H9 (cell line): Measurements from ENCODE around the gene FOXI1. TPM values are rescaled to one million over a fixed set of nuclear protein-coding genes. Genes with fewer than 3 reads are reported as not detected.

Experiments
- DNase-seq: peaks from one replicate; pipeline ENCODE4 v3.0.0-alpha.2; 2017
- H2AFZ ChIP-seq: one replicate; pipeline ENCODE4 v1.6.1; 2013; ENCODE audit warnings: mild to moderate bottlenecking, low read length, control low read depth, moderate library complexity
- H2AK5ac ChIP-seq: 2 replicates; pipeline ENCODE4 v1.6.1; 2013; ENCODE audit warnings: low read length, control low read depth, mixed read lengths; ENCODE audit not compliant: insufficient read length
- H2BK120ac ChIP-seq: one replicate; pipeline ENCODE4 v1.6.1; 2013; ENCODE audit warnings: low read depth, mild to moderate bottlenecking, low read length, control low read depth, inconsistent platforms; ENCODE audit not compliant: poor library complexity, severe bottlenecking
- H2BK12ac ChIP-seq: 2 replicates; pipeline ENCODE4 v1.6.1; 2013; ENCODE audit warnings: low read length, control low read depth, mixed read lengths, low read depth; ENCODE audit not compliant: insufficient read length
- H2BK15ac ChIP-seq: 2 replicates; pipeline ENCODE4 v1.6.1; 2013; ENCODE audit warnings: low read depth, low read length, control low read depth
- H2BK20ac ChIP-seq: one replicate; pipeline ENCODE4 v1.6.1; 2013; ENCODE audit warnings: low read depth, mild to moderate bottlenecking, low read length, control low read depth, inconsistent platforms; ENCODE audit not compliant: poor library complexity, severe bottlenecking
- H2BK5ac ChIP-seq: 2 replicates; pipeline ENCODE4 v1.6.1; 2013; ENCODE audit warnings: low read length, control low read depth, mixed read lengths; ENCODE audit not compliant: insufficient read length
- H3K14ac ChIP-seq: 2 replicates; pipeline ENCODE4 v1.6.1; 2013; ENCODE audit warnings: low read length, control low read depth; ENCODE audit not compliant: insufficient read depth
- H3K18ac ChIP-seq: 2 replicates; pipeline ENCODE4 v1.6.1; 2013; ENCODE audit warnings: low read depth, mild to moderate bottlenecking, mixed read lengths, low read length, control low read depth; ENCODE audit not compliant: insufficient read length
- H3K23ac ChIP-seq: 2 replicates; pipeline ENCODE4 v1.6.1; 2013; ENCODE audit warnings: low read length, control low read depth, mixed read lengths, low read depth; ENCODE audit not compliant: insufficient read length
- H3K23me2 ChIP-seq: 2 replicates; pipeline ENCODE4 v1.6.1; 2013; ENCODE audit warnings: low read depth, mild to moderate bottlenecking, mixed read lengths, low read length, control low read depth; ENCODE audit not compliant: insufficient read length, poor library complexity, severe bottlenecking
- H3K27ac ChIP-seq: 2 replicates; pipeline ENCODE4 v1.5.1; 2013; ENCODE audit warnings: low read length, control low read depth, mixed read lengths, low read depth; ENCODE audit not compliant: insufficient read length
- H3K27me3 ChIP-seq: 2 replicates; pipeline ENCODE4 v1.6.1; 2013; ENCODE audit warnings: low read length, control low read depth, inconsistent platforms; ENCODE audit not compliant: insufficient read depth
- H3K4ac ChIP-seq: 2 replicates; pipeline ENCODE4 v1.6.1; 2013; ENCODE audit warnings: low read depth, mild to moderate bottlenecking, control low read depth, inconsistent platforms, low read length, moderate library complexity
- H3K4me1 ChIP-seq: 2 replicates; pipeline ENCODE4 v1.6.1; 2013; ENCODE audit warnings: low read length, control low read depth, inconsistent platforms; ENCODE audit not compliant: insufficient read depth
- H3K4me2 ChIP-seq: 2 replicates; pipeline ENCODE4 v1.6.1; 2013; ENCODE audit warnings: low read length, control low read depth, mixed read lengths; ENCODE audit not compliant: insufficient read length, insufficient read depth
- H3K56ac ChIP-seq: 2 replicates; pipeline ENCODE4 v1.6.1; 2013; ENCODE audit warnings: low read depth, mild to moderate bottlenecking, mixed read lengths, low read length, control low read depth; ENCODE audit not compliant: insufficient read length
- H3K79me1 ChIP-seq: 2 replicates; pipeline ENCODE4 v1.6.1; 2013; ENCODE audit warnings: low read depth, mild to moderate bottlenecking, moderate library complexity, low read length, control low read depth, inconsistent platforms; ENCODE audit not compliant: insufficient read depth, poor library complexity, severe bottlenecking
- H3K79me2 ChIP-seq: 2 replicates; pipeline ENCODE4 v1.6.1; 2013; ENCODE audit warnings: low read length, control low read depth, inconsistent platforms; ENCODE audit not compliant: insufficient read depth
- H3K9ac ChIP-seq: 2 replicates; pipeline ENCODE4 v1.6.1; 2013; ENCODE audit warnings: low read length, control low read depth, mixed read lengths; ENCODE audit not compliant: insufficient read length; ENCODE audit errors: extremely low read depth
- H3K9me3 ChIP-seq: one replicate; pipeline ENCODE4 v1.6.1; 2013; ENCODE audit warnings: low read depth, low read length, inconsistent platforms; ENCODE audit not compliant: control insufficient read depth
- H3T11ph ChIP-seq: one replicate; pipeline ENCODE4 v1.6.1; 2013; ENCODE audit warnings: mild to moderate bottlenecking, low read length, control low read depth, inconsistent platforms
- H4K20me1 ChIP-seq: one replicate; pipeline ENCODE4 v1.6.1; 2013; ENCODE audit not compliant: control insufficient read depth, insufficient read length, insufficient read depth
- H4K5ac ChIP-seq: 2 replicates; pipeline ENCODE4 v1.6.1; 2013; ENCODE audit warnings: low read depth, mild to moderate bottlenecking, mixed read lengths, low read length, control low read depth; ENCODE audit not compliant: insufficient read length
- H4K8ac ChIP-seq: replicated peaks from 2 replicates; pipeline ENCODE4 v1.6.1; 2013; ENCODE audit warnings: low read length, control low read depth, mixed read lengths, low read depth; ENCODE audit not compliant: insufficient read length
- H4K91ac ChIP-seq: 2 replicates; pipeline ENCODE4 v1.6.1; 2013; ENCODE audit warnings: low read depth, mild to moderate bottlenecking, moderate library complexity, mixed read lengths, low read length, control low read depth; ENCODE audit not compliant: insufficient read length
- H3K27ac Mint-ChIP-seq, 3 experiments: 2 replicates in 2 of 3; 3 replicates in 1 of 3; pipeline ENCODE4 v1.8.0; 2020 to 2021; ENCODE audit warnings: mixed read lengths in 3 of 3, mild to moderate bottlenecking in 1 of 3, moderate library complexity in 1 of 3
- H3K27me3 Mint-ChIP-seq: 2 replicates; pipeline ENCODE4 v1.8.0; 2021; ENCODE audit warnings: low read depth, mild to moderate bottlenecking, moderate library complexity, mixed read lengths
- H3K36me3 Mint-ChIP-seq, 3 experiments: 2 replicates in 2 of 3; 3 replicates in 1 of 3; pipeline ENCODE4 v1.8.0; 2020 to 2021; ENCODE audit warnings: low read depth in 3 of 3, mixed read lengths in 3 of 3; ENCODE audit not compliant: insufficient read depth in 1 of 3
- H3K4me1 Mint-ChIP-seq, 2 experiments: 2 replicates each; pipeline ENCODE4 v1.8.0; 2020; ENCODE audit warnings: mixed read lengths in 2 of 2
- H3K4me3 Mint-ChIP-seq, 2 experiments: 2 replicates in 1 of 2; 3 replicates in 1 of 2; pipeline ENCODE4 v1.8.0; 2020 to 2021; ENCODE audit warnings: mild to moderate bottlenecking in 2 of 2, mixed read lengths in 2 of 2, moderate library complexity in 1 of 2
- H3K9me3 Mint-ChIP-seq, 2 experiments: 2 replicates in 1 of 2; 3 replicates in 1 of 2; pipeline ENCODE4 v1.8.0; 2020; ENCODE audit warnings: mild to moderate bottlenecking in 2 of 2, mixed read lengths in 2 of 2, moderate library complexity in 1 of 2
- WGBS: extraction: QIAGEN DNeasy Blood & Tissue Kit; methylation state at CpG from one replicate; pipeline ENCODE4 v1.1.7; 2013; ENCODE audit warnings: missing lambda C conversion rate, low lambda C conversion rate, mixed read lengths; ENCODE audit not compliant: insufficient read length; ENCODE audit errors: extremely low coverage; 5-methylcytosine and 5-hydroxymethylcytosine counted together
- total RNA-seq: library from RNA; stranded (reverse); gene quantifications from 2 replicates; pipeline ENCODE4 v1.2.1, GENCODE V29; 2021
- TF ChIP-seq, protein P1 (sequence below): fragments of 200-600 bp; sonication (generic); conservative IDR thresholded peaks from 3 replicates; pipeline ENCODE4 v1.8.0; 2021; ENCODE audit warnings: antibody characterized with exemption, mild to moderate bottlenecking

FOXI1 gene
- total RNA-seq, 1 experiment from 2014 or later: not detected

- peak; percentile 24 for DNase-seq
- no peak overlapping the region for H2AK5ac ChIP-seq
- no peak overlapping the region for H4K8ac ChIP-seq
- H3K23me2 ChIP-seq: no peaks in the 10 kb centered on the region
- no peak overlapping the region for H4K5ac ChIP-seq
- H2BK20ac ChIP-seq: no peak overlapping the region
- H3K4me3 Mint-ChIP-seq: no peak overlapping the region
- H3K4me2 ChIP-seq: no peak overlapping the region
- no peaks in the 10 kb centered on the region for H4K20me1 ChIP-seq
- no peak overlapping the region for H2BK120ac ChIP-seq
- H2BK5ac ChIP-seq: no peak overlapping the region
- no peak overlapping the region for H3K27ac Mint-ChIP-seq
- H3K9me3 ChIP-seq: peaks cover 6% of the 10 kb centered on the region
- H3K9me3 Mint-ChIP-seq: peaks cover 16 to 20% of the 10 kb centered on the region in 2 experiments
- no peak overlapping the region for H3K27ac ChIP-seq
- H3K4me1 Mint-ChIP-seq: peaks cover 33 to 45% of the 10 kb centered on the region in 2 experiments
- H3K79me1 ChIP-seq: no peaks in the 10 kb centered on the region
- TF ChIP-seq, protein P1, sequence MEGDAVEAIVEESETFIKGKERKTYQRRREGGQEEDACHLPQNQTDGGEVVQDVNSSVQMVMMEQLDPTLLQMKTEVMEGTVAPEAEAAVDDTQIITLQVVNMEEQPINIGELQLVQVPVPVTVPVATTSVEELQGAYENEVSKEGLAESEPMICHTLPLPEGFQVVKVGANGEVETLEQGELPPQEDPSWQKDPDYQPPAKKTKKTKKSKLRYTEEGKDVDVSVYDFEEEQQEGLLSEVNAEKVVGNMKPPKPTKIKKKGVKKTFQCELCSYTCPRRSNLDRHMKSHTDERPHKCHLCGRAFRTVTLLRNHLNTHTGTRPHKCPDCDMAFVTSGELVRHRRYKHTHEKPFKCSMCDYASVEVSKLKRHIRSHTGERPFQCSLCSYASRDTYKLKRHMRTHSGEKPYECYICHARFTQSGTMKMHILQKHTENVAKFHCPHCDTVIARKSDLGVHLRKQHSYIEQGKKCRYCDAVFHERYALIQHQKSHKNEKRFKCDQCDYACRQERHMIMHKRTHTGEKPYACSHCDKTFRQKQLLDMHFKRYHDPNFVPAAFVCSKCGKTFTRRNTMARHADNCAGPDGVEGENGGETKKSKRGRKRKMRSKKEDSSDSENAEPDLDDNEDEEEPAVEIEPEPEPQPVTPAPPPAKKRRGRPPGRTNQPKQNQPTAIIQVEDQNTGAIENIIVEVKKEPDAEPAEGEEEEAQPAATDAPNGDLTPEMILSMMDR: no peak
- H3K4me1 ChIP-seq: no peaks in the 10 kb centered on the region
- H3T11ph ChIP-seq: no peak overlapping the region
- H3K79me2 ChIP-seq: no peaks in the 10 kb centered on the region
- H3K4ac ChIP-seq: no peak overlapping the region
- H2AFZ ChIP-seq: no peak overlapping the region
- H3K14ac ChIP-seq: no peak overlapping the region; the same call in 1 of the 2 replicates
- H3K9ac ChIP-seq: no peak overlapping the region
- peaks cover 9 to 18% (median 12%) of the 10 kb centered on the region in 3 experiments; a peak in 6 of 7 replicates for H3K36me3 Mint-ChIP-seq
- no peak overlapping the region for H4K91ac ChIP-seq
- no peak overlapping the region for H2BK15ac ChIP-seq
- WGBS: no CpG with 5 or more reads among the region's 8 CpGs
- no peaks in the 10 kb centered on the region; the same call in 1 of the 2 replicates for H3K27me3 ChIP-seq
- no peak overlapping the region for H3K56ac ChIP-seq
- no peak overlapping the region for H3K18ac ChIP-seq
- no peak overlapping the region for H3K23ac ChIP-seq
- peaks cover 93% of the 10 kb centered on the region for H3K27me3 Mint-ChIP-seq
- H2BK12ac ChIP-seq: no peak overlapping the region
These were observed 5.5 kb downstream of the FOXI1 start for GRCh38 chr5:170111088-170111785.
